ENCODE data around the gene PRR33.

GRCh38 chr11:1858576-1858975 is 33.1 kb downstream of the PRR33 start:
- TF ChIP-seq POLR2A (IDR thresholded peaks at IDR 0.05), result no peak
- no peak for TF ChIP-seq CTCF (IDR thresholded peaks at IDR 0.05)

All from heart left ventricle (tissue), 13 donors.